Limb (tissue), 2 donors: ENCODE results near the gene SLC11A2.
"Not testable (repeated sequence)": the region's sequence is repeated elsewhere in the genome, so short reads cannot be mapped to it uniquely, and the experiment has no call there.

Experiments
- DNase-seq, 2 donors: peaks; one replicate each; pipeline ENCODE4 v3.0.0-alpha.2; 2016; ENCODE audit errors: extremely low spot score in 2 of 2

Gene SLC11A2

GRCh38 chr12:50991291-50991690, 34.9 kb downstream of the SLC11A2 start:
- DNase-seq, result no peak

- DNase-seq, result no peak
These were observed 35.4 kb downstream of the SLC11A2 start for GRCh38 chr12:50990791-50991190.

- no peak for DNase-seq
These were observed 35.9 kb downstream of the SLC11A2 start for GRCh38 chr12:50990147-50990727.

- DNase-seq, result no peak
These were observed 37.3 kb downstream of the SLC11A2 start for GRCh38 chr12:50988871-50989270.

GRCh38 chr12:50988051-50988450, 38.1 kb downstream of the SLC11A2 start:
- no peak for DNase-seq

GRCh38 chr12:50986966-50987737, 39.0 kb downstream of the SLC11A2 start:
- DNase-seq, result peak; percentile 41 to 64

- DNase-seq, result peak in 1 of 2 donors; percentile 45
These were observed 40.9 kb downstream of the SLC11A2 start for GRCh38 chr12:50985322-50985721.

GRCh38 chr12:50984586-50985298, 41.4 kb downstream of the SLC11A2 start:
- DNase-seq, result no peak

- no peak for DNase-seq
These were observed 44.6 kb downstream of the SLC11A2 start for GRCh38 chr12:50981319-50982239.

GRCh38 chr12:50980545-50980944, 45.6 kb downstream of the SLC11A2 start:
- DNase-seq, result no peak

- DNase-seq, result no peak
These were observed 46.7 kb downstream of the SLC11A2 start for GRCh38 chr12:50979369-50980052.

- DNase-seq, result no peak
These were observed 54.2 kb downstream of the SLC11A2 start for GRCh38 chr12:50971946-50972345.

- no peak for DNase-seq
These were observed 61.8 kb downstream of the SLC11A2 start for GRCh38 chr12:50964432-50964831.

GRCh38 chr12:50961708-50962107, 64.5 kb downstream of the SLC11A2 start:
- no peak for DNase-seq

- DNase-seq, result no peak
These were observed 66.1 kb downstream of the SLC11A2 start for GRCh38 chr12:50960130-50960529.

- DNase-seq, result no peak
These were observed 70.5 kb downstream of the SLC11A2 start for GRCh38 chr12:50955697-50956096.

GRCh38 chr12:50955288-50955687, 70.9 kb downstream of the SLC11A2 start:
- no peak for DNase-seq

- DNase-seq, result not testable (repeated sequence)
These were observed 71.4 kb downstream of the SLC11A2 start for GRCh38 chr12:50954789-50955188.

GRCh38 chr12:50953047-50953446, 73.1 kb downstream of the SLC11A2 start:
- DNase-seq, result no peak

- DNase-seq, result no peak
These were observed 73.7 kb downstream of the SLC11A2 start, which contains the start of gene HIGD1C for GRCh38 chr12:50952510-50952909. TSS of gene HIGD1C (plus strand) at chr12:50952544. CDS start at chr12:50953999, 1,455 bp downstream.

GRCh38 chr12:50951112-50951511, 75.1 kb downstream of the SLC11A2 start:
- DNase-seq, result no peak
